ENCODE data around the gene ZNRF3.

DNA sequence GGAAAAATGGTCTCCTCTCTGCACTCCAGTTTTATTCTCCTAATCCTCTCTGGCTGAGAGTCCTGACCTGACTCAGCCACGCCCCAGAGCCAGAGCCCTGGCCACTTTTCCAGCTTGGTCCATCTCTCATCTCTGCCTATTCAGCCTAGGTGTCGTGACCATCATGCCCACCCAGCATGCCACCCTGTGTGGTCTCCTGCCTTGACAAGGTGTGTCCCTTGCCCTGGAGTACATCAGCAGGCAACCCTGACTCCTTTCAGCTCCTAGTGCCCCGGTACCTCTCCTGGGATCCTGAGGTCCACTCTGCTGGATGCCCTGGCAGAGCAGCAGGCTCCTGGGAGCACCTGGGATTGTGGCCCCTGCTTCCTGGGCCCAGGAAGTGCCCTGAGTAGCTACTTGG lies 52.8 kb downstream of the ZNRF3 start:
- TF ChIP-seq TOX (CRISPR knock-in tag; IDR thresholded peaks at IDR 0.05; ENCODE audit: borderline replicate concordance): no peak
- no peak for TF ChIP-seq ZFP30 (CRISPR knock-in tag; IDR thresholded peaks at IDR 0.05)
- no peak for TF ChIP-seq ARNTL (CRISPR knock-in tag; IDR thresholded peaks at IDR 0.05; ENCODE audit: borderline replicate concordance, low read depth)
- TF ChIP-seq SNAI2 (CRISPR knock-in tag; IDR thresholded peaks at IDR 0.05): no peak
- TF ChIP-seq, protein P1, sequence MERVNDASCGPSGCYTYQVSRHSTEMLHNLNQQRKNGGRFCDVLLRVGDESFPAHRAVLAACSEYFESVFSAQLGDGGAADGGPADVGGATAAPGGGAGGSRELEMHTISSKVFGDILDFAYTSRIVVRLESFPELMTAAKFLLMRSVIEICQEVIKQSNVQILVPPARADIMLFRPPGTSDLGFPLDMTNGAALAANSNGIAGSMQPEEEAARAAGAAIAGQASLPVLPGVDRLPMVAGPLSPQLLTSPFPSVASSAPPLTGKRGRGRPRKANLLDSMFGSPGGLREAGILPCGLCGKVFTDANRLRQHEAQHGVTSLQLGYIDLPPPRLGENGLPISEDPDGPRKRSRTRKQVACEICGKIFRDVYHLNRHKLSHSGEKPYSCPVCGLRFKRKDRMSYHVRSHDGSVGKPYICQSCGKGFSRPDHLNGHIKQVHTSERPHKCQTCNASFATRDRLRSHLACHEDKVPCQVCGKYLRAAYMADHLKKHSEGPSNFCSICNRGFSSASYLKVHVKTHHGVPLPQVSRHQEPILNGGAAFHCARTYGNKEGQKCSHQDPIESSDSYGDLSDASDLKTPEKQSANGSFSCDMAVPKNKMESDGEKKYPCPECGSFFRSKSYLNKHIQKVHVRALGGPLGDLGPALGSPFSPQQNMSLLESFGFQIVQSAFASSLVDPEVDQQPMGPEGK (CRISPR knock-in tag; IDR thresholded peaks at IDR 0.05; ENCODE audit: borderline replicate concordance): no peak
- TF ChIP-seq GLIS3 (CRISPR knock-in tag; IDR thresholded peaks at IDR 0.05): no peak
- TF ChIP-seq, protein P2, sequence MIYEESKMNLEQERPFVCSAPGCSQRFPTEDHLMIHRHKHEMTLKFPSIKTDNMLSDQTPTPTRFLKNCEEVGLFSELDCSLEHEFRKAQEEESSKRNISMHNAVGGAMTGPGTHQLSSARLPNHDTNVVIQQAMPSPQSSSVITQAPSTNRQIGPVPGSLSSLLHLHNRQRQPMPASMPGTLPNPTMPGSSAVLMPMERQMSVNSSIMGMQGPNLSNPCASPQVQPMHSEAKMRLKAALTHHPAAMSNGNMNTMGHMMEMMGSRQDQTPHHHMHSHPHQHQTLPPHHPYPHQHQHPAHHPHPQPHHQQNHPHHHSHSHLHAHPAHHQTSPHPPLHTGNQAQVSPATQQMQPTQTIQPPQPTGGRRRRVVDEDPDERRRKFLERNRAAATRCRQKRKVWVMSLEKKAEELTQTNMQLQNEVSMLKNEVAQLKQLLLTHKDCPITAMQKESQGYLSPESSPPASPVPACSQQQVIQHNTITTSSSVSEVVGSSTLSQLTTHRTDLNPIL (CRISPR knock-in tag; IDR thresholded peaks at IDR 0.05; ENCODE audit: low read depth): no peak
- no peak for TF ChIP-seq ZNF565 (CRISPR knock-in tag; conservative IDR thresholded peaks at IDR 0.05; ENCODE audit: low read depth)
- TF ChIP-seq ZNF70 (CRISPR knock-in tag; IDR thresholded peaks at IDR 0.05): no peak
- no peak for TF ChIP-seq ISL1 (CRISPR knock-in tag; IDR thresholded peaks at IDR 0.05)
- TF ChIP-seq, protein P3, sequence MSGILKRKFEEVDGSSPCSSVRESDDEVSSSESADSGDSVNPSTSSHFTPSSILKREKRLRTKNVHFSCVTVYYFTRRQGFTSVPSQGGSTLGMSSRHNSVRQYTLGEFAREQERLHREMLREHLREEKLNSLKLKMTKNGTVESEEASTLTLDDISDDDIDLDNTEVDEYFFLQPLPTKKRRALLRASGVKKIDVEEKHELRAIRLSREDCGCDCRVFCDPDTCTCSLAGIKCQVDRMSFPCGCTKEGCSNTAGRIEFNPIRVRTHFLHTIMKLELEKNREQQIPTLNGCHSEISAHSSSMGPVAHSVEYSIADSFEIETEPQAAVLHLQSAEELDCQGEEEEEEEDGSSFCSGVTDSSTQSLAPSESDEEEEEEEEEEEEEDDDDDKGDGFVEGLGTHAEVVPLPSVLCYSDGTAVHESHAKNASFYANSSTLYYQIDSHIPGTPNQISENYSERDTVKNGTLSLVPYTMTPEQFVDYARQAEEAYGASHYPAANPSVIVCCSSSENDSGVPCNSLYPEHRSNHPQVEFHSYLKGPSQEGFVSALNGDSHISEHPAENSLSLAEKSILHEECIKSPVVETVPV (CRISPR knock-in tag; IDR thresholded peaks at IDR 0.05): no peak
- TF ChIP-seq ZFP3 (CRISPR knock-in tag; IDR thresholded peaks at IDR 0.05): no peak

Data from SK-N-SH treated with all-trans-retinoic acid at 6 μM for 48 hours (cell line).